Stomach (tissue), 4 donors: ENCODE results near the gene WIPF1.

Source experiments
- POLR2A ChIP-seq, 4 donors: fragments of 450-650 bp; IDR thresholded peaks; one replicate each; pipeline ENCODE4 v1.6.1; 2016; ENCODE audit warnings: antibody characterized with exemption in 4 of 4, control low read depth in 2 of 4, mild to moderate bottlenecking in 1 of 4, moderate library complexity in 1 of 4
- POLR2AphosphoS5 ChIP-seq, 3 donors: sonication (generic); formaldehyde crosslinking; IDR thresholded peaks; one replicate each; pipeline ENCODE4 v1.6.1; 2016; ENCODE audit warnings: antibody characterized with exemption in 3 of 3
- TF ChIP-seq, protein P1 (sequence below), 7 experiments: fragments of 450-650 bp in 4 of 7; fragments of 200-600 bp in 3 of 7; sonication (generic) in 3 of 7; IDR thresholded peaks; one replicate each; pipeline ENCODE4 v1.5.1; 2016 to 2019; ENCODE audit warnings: antibody characterized with exemption in 7 of 7, control low read depth in 2 of 7, mild to moderate bottlenecking in 1 of 7

DNA sequence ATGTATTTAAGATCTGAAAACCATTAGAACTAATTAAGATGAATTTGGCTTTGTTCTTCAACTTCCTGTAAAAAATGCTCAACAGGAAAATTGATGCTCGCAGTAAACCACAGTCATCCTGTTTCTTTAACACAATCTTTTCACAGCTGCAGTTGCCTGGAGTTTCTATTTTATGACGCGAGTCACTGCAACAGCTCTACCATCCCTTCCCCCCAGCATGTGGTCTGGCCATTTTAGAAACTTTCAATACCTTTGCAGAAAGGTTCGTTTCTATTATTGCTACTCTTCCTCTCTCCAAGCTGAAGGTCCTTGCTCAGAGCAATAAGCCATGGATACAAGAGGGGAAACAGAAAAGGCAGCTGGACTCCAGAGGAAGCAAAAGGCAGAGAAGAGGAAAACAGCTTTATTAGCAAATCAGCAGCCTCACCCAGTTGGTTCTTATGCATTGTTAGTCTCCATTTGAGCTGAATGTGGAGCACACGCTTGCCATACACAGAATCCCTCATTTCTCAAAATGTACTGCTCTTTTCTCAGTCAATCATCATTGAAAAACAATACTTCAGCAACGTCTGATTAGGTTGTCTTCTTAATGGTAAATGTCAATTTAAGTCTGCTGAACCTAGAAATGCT lies 3.9 kb downstream of the WIPF1 start:
- TF ChIP-seq, protein P1, sequence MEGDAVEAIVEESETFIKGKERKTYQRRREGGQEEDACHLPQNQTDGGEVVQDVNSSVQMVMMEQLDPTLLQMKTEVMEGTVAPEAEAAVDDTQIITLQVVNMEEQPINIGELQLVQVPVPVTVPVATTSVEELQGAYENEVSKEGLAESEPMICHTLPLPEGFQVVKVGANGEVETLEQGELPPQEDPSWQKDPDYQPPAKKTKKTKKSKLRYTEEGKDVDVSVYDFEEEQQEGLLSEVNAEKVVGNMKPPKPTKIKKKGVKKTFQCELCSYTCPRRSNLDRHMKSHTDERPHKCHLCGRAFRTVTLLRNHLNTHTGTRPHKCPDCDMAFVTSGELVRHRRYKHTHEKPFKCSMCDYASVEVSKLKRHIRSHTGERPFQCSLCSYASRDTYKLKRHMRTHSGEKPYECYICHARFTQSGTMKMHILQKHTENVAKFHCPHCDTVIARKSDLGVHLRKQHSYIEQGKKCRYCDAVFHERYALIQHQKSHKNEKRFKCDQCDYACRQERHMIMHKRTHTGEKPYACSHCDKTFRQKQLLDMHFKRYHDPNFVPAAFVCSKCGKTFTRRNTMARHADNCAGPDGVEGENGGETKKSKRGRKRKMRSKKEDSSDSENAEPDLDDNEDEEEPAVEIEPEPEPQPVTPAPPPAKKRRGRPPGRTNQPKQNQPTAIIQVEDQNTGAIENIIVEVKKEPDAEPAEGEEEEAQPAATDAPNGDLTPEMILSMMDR (IDR thresholded peaks at IDR 0.05) = no peak
- TF ChIP-seq POLR2A (IDR thresholded peaks at IDR 0.05) (no peak), POLR2AphosphoS5 (IDR thresholded peaks at IDR 0.05) (peak in 2 of 3 donors; percentile 17 to 27)
